ENCODE measurements around the gene FXYD4.
A peak's percentile ranks its signal among the peaks of the same experiment; 100 is the strongest.
"Not testable (repeated sequence)": the region's sequence is repeated elsewhere in the genome, so short reads cannot be mapped to it uniquely, and the experiment has no call there.

The FXYD4 gene, protein sequence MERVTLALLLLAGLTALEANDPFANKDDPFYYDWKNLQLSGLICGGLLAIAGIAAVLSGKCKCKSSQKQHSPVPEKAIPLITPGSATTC

DNA sequence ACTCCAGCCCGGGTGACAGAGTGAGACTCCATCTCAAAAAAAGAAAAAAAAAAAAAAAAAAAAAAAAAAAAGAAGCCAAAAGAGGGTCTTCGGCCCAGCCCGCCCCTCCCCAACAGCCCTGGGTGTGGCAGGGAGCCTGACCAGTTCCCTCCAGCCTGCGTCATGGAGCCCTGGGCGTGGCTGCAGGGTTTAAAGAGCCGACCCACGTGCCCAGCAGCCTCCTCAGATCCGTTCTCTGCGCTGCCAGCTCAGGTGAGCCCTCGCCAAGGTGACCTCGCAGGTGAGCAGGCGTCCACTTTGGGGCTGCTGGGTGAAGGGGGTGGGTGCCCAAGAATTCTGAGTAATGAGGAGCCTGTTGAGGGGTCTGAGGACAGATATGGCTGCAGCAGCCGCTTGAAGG lies at the start of gene FXYD4:
Gene FXYD4, plus strand, starts transcription at position 219 of the 400 bp plus-strand sequence. CDS start 2,111 bp downstream, outside the sequence.
- no peak for DNase-seq
- in situ Hi-C loops (cut with HindIII; ENCODE audit: low pct_ligation_motif_present, low pct_unique_long_range_greater_than_20kb, low sequenced_read_pairs) = no loop called here

DNA sequence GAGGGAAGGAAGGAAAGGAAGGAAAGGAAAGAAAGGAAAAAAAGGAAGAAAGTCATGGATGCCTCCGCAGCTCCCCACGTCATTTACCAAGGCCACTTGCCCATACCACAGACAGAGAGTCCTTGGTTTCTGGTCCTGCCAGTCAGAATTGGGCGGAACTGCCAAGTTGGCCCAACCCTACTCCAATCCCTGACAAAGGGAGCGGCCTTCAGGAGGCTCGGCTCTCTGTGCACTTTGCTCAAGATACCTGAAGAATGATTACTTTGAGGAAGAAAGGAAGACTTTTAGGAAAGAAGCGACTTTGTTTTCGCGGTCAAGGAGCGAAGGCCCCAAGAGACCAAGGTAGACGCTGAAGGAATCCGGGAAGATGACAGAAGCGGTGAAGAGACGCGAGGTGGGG lies 49.1 kb upstream of the FXYD4 start:
- no peak for DNase-seq

DNA sequence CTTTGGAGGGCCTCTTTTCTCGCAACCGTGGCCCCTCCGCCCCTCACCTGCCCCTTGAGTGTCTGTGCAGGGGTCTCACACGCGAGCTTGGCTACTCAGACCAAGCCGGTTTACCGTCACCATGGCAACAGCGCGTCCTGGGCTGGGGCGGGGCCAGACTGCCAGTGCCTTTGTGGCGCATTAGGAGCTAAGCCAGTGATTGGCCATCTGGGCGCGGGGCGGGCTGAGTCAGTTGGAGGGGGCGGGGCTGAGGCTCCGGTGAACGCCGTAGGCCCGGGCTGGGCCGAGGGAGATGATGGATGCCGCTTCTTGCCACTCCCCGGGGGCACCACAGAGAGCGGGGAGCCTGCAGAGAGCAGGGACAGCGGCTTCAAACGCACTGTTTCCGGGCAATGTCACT lies 48.7 kb upstream of the FXYD4 start:
- DNase-seq = no peak
- in situ Hi-C loops (cut with HindIII; ENCODE audit: low pct_ligation_motif_present, low pct_unique_long_range_greater_than_20kb, low sequenced_read_pairs) = no loop called here

More for the DNA sequence above, 49.1 kb upstream of the FXYD4 start:
- in situ Hi-C loops (cut with HindIII; ENCODE audit: low pct_ligation_motif_present, low pct_unique_long_range_greater_than_20kb, low sequenced_read_pairs) = no loop called here

- in situ Hi-C loops (cut with HindIII; ENCODE audit: low pct_ligation_motif_present, low pct_unique_long_range_greater_than_20kb, low sequenced_read_pairs) = no loop called here
- DNase-seq = no peak
Measured at GRCh38 chr10:43323245-43323644, 48.2 kb upstream of the FXYD4 start.

DNA sequence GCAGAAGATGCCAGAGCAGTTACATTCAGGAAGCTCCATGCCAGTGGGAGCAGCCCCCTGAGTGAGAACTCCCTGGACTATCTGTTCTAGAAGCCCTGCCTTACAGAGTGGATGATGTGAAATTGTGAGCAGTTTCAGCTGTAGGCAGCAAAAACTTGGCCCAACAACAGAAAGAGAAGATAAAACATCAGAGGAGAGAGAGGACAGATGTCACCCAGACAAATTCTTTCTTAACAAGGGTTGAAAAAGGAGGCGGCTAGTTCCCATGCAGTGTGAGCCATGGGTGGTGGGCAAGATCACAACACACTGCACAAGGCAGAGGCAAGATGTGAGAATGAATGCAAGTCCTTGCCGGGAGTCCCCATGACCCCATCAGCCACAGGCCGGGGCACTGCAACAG lies 46.6 kb upstream of the FXYD4 start:
- in situ Hi-C loops (cut with HindIII; ENCODE audit: low pct_ligation_motif_present, low pct_unique_long_range_greater_than_20kb, low sequenced_read_pairs) = no loop called here
- no peak for DNase-seq

GRCh38 chr10:43327171-43327570 lies 44.3 kb upstream of the FXYD4 start:
- in situ Hi-C loops (cut with HindIII; ENCODE audit: low pct_ligation_motif_present, low pct_unique_long_range_greater_than_20kb, low sequenced_read_pairs) = no loop called here
- DNase-seq = no peak

- no peak for DNase-seq
- in situ Hi-C loops (cut with HindIII; ENCODE audit: low pct_ligation_motif_present, low pct_unique_long_range_greater_than_20kb, low sequenced_read_pairs) = no loop called here
Measured at GRCh38 chr10:43327986-43328385, 43.5 kb upstream of the FXYD4 start.

DNA sequence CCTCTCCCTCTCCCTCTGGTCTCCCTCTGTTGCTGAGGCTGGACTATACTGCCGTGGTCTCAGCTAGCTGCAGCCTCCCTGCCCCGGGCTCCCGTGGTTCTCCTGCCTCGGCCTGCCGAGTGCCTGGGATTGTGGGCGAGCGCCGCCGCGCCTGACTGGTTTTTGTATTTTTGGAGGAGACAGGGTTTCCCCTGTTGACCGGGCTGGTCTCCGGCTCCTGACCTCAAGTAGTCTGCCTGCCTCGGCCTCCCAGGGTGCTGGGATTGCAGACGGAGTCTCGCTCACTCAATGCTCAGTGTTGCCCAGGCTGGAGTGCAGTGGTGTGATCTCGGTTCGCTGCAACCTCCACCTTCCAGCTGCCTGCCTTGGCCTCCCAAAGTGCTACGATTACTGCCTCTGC lies 42.6 kb upstream of the FXYD4 start:
- in situ Hi-C loops (cut with HindIII; ENCODE audit: low pct_ligation_motif_present, low pct_unique_long_range_greater_than_20kb, low sequenced_read_pairs) = not testable (repeated sequence)

DNA sequence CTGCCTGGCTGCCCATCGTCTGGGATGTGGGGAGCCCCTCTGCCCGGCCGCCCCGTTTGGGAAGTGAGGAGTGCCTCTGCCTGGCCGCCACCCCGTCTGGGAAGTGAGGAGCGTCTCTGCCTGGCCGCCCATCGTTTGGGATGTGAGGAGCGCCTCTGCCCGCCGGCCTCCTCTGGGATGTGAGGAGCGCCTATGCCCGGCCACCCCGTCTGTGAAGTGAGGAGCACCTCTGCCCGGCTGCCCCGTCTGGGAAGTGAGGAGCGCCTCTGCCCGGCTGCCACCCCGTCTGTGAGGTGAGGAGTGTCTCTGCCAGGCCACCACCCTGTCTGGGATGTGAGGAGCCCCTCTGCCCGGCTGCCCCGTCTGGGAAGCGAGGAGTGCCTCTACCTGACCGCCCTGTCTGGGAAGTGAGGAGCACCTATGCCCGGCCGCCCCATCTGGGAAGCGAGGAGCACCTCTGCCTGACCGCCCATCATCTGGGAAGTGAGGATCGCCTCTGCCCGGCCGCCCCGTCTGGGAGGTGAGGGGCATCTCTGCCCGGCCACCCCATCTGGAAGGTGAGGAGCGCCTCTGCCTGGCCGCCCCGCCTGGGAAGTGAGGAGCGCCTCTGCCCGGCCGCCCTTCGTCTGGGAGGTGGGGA lies 42.1 kb upstream of the FXYD4 start:
- DNase-seq; in situ Hi-C loops (cut with HindIII; ENCODE audit: low pct_ligation_motif_present, low pct_unique_long_range_greater_than_20kb, low sequenced_read_pairs): not testable (repeated sequence)

More for the DNA sequence above, 42.6 kb upstream of the FXYD4 start:
- not testable (repeated sequence) for DNase-seq

- in situ Hi-C loops (cut with HindIII; ENCODE audit: low pct_ligation_motif_present, low pct_unique_long_range_greater_than_20kb, low sequenced_read_pairs); DNase-seq: not testable (repeated sequence)
Measured at GRCh38 chr10:43330049-43330823, 41.2 kb upstream of the FXYD4 start.

DNA sequence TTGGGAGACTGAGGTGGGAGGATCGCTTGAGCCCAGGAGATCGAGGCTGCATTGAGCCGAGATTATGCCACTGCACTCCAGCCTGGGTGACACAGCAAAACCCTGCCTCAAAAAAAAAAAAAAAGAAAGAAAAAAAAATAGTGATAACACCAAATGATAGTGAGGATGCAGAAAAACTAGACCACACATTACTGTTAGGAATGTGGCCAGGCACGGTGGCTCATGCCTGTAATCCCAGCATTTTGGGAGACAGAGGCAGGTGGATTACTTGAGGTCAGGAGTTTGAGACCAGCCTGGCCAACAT lies 40.7 kb upstream of the FXYD4 start:
- DNase-seq; in situ Hi-C loops (cut with HindIII; ENCODE audit: low pct_ligation_motif_present, low pct_unique_long_range_greater_than_20kb, low sequenced_read_pairs): not testable (repeated sequence)

DNA sequence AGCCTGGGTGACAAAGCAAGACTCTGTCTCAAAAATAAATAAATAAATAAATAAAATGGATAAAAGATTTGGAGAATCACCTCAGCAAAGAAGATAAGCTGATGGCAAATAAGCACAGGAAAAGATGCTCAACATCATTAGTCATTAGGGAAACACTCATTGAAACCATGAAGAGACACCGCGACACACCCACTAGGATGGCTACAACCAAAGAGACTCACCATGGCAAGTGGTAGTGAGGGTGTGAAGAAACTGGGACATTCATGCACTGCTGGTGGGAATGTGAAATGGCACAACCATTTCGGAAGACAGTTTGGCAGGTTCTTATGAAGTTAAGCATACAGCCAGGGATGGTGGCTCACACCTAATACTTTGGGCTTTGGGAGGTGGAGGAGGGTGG lies 37.8 kb upstream of the FXYD4 start:
- in situ Hi-C loops (cut with HindIII; ENCODE audit: low pct_ligation_motif_present, low pct_unique_long_range_greater_than_20kb, low sequenced_read_pairs) = no loop called here
- DNase-seq = no peak

GRCh38 chr10:43336061-43336460 lies 35.4 kb upstream of the FXYD4 start:
- in situ Hi-C loops (cut with HindIII; ENCODE audit: low pct_ligation_motif_present, low pct_unique_long_range_greater_than_20kb, low sequenced_read_pairs) = no loop called here
- no peak for DNase-seq

DNA sequence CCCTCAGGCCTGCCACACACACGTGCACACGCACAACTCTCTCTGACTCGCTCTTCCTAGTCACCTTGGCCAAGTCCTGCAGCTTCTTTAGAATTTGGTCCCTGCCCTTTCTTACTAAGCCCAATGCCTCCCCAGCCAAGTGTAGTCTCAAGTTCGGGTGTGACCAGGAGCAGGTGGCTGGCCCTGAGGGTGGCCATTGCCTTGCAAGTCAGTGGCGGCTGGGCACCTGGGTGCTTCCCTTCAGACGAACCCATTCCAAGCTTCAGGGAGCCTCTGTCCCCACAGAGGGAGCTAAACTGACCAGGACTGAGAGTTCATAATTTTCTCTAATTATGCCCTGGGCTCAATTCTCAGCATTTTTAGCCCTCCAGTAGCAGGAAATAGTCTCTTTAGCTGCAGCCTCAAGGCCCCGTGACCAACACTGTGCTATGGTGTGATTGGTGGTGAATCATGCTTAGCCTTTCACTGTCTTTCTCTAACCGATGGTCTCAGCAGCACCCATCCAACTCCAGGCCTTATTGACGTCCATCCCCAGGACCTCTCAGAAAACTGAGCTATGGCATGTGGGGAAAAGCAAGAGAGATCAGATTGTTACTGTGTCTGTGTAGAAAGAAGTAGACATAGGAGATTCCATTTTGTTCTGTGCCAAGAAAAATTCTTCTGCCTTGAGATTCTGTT lies 34.7 kb upstream of the FXYD4 start:
- in situ Hi-C loops (cut with HindIII; ENCODE audit: low pct_ligation_motif_present, low pct_unique_long_range_greater_than_20kb, low sequenced_read_pairs) = no loop called here
- peak; percentile 81 for DNase-seq

DNA sequence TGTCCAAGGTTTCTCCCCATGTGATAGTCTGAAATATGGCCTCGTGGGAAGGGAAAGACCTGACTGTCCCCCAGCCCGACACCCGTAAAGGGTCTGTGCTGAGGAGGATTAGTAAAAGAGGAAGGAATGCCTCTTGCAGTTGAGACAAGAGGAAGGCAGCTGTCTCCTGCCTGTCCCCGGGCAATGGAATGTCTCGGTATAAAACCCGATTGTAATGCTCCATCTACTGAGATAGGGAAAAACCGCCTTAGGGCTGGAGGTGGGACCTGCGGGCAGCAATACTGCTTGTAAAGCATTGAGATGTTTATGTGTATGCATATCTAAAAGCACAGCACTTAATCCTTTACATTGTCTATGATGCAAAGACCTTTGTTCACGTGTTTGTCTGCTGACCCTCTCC lies 33.9 kb upstream of the FXYD4 start:
- in situ Hi-C loops (cut with HindIII; ENCODE audit: low pct_ligation_motif_present, low pct_unique_long_range_greater_than_20kb, low sequenced_read_pairs); DNase-seq: not testable (repeated sequence)

GRCh38 chr10:43338117-43338516 lies 33.3 kb upstream of the FXYD4 start:
- no peak for DNase-seq
- in situ Hi-C loops (cut with HindIII; ENCODE audit: low pct_ligation_motif_present, low pct_unique_long_range_greater_than_20kb, low sequenced_read_pairs) = no loop called here

GRCh38 chr10:43339136-43339535 lies 32.3 kb upstream of the FXYD4 start:
- in situ Hi-C loops (cut with HindIII; ENCODE audit: low pct_ligation_motif_present, low pct_unique_long_range_greater_than_20kb, low sequenced_read_pairs) = no loop called here
- no peak for DNase-seq

DNA sequence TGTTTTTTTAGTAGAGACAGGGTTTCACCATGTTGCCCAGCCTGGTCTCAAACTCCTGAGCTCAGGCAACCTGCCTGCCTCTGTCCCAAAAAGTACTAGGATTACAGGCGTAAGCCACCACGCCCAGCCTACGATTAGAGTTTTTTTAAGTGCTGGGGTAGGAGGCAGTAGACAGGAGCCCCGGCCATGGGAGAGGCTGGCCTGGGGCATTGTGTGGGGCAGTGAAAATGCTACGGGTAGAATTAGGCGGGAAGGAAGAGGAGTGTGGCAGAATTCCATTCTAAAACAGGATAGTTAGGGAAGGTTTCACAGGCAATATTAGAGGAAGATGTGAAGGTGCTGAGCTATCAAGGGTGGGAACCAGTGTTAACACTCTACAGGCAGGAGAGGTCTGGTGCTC lies 31.3 kb upstream of the FXYD4 start:
- no peak for DNase-seq
- in situ Hi-C loops (cut with HindIII; ENCODE audit: low pct_ligation_motif_present, low pct_unique_long_range_greater_than_20kb, low sequenced_read_pairs) = no loop called here

DNA sequence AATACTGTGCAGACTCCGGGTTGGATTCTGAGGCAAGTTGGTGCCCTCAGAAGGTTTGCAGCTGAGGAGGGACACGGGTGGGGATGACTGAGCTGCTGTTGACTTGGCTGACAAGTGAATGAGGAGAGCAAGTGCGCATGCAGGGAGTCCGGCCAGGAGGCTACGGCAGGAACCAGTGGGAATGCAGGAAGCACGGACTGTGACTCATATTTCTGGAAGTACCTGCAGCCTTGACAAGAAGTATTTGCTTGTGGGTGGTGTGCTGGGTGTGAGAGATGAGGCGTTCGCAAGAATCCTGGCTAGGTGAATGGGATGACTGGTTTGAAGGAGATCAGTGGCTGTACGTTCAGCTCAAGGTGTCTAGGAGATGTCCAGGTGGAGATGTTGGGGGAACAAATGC lies 30.8 kb upstream of the FXYD4 start:
- in situ Hi-C loops (cut with HindIII; ENCODE audit: low pct_ligation_motif_present, low pct_unique_long_range_greater_than_20kb, low sequenced_read_pairs) = no loop called here

More for the DNA sequence above, 30.8 kb upstream of the FXYD4 start:
- peak; percentile 64 for DNase-seq

Measured in ACHN (cell line).